Endometrial microvascular endothelial cells (primary cell): ENCODE data around the gene USP12. TPM values are rescaled to one million over a fixed set of nuclear protein-coding genes. Genes with fewer than 3 reads are reported as not detected.

Experiments
- in situ Hi-C: cut with HindIII; loops from 2 replicates; pipeline ENCODE4 v1.10.0; 2017; ENCODE audit warnings: low sequenced_read_pairs, low pct_unique_long_range_greater_than_20kb; ENCODE audit errors: inconsistent ontology term
- total RNA-seq: library from RNA; depleted of rRNA; stranded (reverse); fragments of >200 nt; gene quantifications from one replicate; pipeline ENCODE4 v1.2.3, GENCODE V29; 2015; ENCODE audit errors: inconsistent ontology term

Gene USP12
- total RNA-seq, 1 donor from 2014 or later, result 40.0 TPM

DNA sequence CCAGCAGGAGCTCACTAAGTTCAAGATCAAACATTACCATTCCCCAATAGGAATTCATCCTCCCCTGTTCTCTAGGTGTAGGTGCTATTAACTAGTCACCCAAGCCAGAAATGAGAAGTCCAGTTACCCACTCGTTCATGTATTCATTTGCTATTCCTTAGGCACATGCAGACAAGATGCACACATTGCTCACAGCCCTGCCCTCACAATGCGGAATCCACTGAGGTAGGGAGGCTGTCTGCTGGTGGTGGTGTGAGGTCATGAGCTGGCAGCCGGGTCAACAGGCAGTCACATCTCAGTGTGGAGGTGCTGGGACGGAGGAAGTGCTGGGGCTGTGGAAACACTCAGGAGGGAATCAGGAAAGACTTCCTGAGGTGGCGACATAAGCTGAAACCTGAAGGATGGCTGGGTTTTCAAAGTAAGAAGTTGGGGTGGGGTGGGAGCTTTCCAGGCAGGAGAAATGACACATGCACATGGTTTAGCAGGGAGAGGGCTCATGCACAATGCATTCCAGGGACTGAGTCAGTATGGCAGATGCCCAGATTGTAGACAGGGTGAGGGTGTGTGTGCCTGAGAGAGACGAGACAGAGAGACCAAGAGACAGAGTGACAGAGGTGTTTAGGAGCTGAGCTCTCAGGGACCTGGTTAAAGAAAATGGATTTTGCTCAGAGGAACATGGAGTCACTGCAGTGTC, 117.6 kb downstream of the USP12 start:
- in situ Hi-C loops, result no loop called here

DNA sequence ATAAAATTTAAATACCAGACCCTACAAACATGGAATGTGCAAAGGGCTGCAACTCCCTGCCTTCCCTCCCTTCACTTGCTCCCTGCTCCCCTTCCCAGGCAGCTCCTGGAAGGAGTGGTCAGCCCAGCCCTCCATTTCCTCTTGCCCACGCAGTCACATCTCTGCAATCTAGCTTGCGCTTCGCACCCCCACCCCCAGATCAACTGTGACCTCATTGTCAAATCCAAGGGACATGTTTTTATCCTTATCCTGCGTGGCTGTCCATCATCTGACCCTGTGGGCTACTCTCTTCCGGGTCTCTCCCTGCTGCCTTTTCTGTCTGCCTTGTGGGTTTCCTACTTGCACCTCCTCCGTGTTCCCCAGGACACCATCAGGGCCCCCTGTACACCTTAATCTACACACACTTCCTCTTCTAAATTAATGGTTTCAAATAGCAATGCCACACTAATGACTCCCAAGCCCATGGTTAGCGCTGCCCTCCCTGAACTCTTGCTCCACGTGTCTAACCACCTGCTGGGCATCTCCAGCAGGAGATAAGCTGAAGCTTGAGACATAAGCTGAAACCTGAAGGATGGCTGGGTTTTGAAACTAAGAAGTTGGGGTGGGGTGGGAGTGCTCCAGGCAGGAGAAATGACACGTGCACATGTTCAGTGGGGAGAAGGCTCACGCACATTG, 118.3 kb downstream of the USP12 start:
- in situ Hi-C loops, result no loop called here

DNA sequence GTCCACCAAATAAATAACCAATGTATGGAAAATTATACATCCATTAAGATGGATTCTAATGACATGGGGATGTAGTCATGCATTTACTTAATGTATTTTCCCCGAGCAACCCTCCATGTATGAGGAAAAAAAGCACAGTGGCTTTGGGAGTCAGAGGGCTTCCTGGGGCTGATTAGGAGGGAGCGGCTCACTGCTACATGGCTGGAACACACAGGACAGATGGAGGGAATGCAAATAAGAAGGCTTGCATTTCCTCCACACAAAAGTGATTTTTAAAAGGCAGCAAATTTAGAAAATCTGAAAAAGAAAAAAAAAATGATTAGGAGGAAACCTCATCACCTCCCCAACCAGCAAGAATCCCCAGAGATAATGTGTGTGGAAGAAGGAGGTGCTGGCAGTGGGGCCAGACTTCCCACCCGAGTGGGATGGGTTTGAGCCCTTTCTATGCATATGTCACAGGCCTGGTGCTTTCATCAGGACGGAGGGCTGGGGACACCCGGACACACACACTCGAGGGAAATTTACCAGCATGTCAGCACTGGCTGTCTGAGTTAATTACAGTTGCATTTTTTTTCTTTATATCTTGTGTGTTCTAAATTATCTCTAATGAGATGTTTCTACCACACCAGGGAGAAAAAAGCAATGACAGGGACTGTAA, 118.9 kb downstream of the USP12 start:
- in situ Hi-C loops, result no loop called here

DNA sequence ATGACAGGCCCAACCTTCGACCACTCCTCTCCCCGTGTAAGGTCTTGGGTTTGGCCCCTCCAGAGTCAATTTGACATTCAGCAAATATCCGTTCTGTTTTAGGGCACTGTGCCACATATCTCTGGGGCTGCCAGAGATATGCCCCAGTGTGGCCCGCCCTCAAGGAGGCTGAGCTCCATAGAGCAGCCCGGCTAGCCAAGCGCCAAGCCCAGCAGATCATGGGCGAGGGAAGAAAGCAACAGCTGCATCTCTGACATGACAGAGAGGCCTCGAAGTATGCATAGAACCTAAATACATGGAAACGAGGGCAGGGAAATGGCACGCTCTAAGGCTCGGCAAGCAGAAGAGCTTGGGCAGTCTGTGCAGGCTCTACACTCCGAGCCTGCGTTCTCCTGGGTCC, 124.5 kb downstream of the USP12 start:
- in situ Hi-C loops, result no loop called here

DNA sequence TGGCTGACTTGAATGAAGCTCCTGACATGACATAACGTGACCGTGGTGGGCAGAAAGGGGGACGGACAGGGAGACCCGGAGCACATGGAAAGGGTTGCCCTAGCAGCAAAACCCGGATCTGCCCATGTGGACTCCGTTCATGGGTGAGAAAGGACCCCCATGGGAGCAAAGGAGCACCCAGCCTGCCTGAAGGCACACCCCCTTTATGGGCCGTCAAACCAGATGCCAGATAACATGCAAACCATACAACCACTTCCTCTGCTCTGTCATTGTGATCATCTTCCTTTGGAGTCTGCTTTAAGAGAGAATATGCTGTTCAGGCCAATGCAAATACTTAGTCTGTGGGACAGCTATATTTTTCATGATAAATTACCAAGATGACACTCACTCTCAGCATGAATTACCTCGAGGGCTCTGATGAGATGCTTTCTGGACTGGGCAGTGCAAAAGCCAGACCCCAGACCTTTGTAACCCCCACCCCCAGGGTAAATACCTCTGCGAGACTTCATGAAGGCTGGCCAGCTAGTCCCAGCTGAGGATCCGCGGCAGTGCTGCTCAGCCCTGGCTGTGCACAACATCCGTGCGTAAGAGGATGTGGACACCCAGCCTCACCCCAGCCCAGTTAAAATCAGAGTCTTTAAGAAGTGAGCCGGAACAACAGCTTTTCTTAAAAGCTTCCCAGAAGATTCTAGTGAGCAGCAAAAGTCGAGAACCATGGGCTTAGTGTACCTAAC, 126.6 kb downstream of the USP12 start:
- in situ Hi-C loops, result no loop called here

DNA sequence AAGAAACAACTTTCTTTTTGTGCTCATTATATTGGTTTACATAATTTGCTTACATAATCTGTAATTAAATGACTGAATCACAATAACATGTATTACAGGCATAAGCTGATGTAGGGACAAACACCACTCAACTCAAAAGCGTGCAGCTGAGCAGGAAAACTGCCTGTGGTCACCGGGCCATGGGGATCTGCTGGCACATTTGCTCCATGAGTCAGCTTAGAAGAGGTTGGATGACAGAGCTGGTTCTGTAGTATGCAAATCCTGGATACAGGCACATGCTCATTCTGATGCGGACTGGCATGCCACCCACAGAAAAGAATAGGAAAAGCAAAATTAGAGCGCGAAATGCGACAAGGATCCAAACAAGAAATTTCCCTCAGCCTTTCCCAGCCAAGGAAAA, 128.6 kb downstream of the USP12 start:
- in situ Hi-C loops, result no loop called here

DNA sequence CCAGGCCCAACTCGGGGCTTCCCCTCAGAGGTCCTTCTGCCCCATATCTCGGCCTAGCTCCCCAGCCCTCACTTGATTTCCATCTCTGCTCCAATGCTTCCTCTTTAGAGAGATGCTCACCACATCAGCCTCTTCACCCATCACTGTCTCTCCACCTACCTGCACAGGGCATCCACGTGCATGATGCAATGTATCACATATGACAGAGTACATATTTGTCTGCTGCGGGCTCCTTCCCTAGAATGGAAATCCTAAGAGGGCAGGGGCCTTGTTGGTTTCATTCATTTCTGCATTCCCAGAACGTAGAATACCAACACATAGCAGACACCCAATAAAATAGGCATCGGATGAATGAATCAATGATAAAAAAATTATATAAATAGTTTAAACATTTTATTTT, 130.3 kb downstream of the USP12 start:
- in situ Hi-C loops, result no loop called here

DNA sequence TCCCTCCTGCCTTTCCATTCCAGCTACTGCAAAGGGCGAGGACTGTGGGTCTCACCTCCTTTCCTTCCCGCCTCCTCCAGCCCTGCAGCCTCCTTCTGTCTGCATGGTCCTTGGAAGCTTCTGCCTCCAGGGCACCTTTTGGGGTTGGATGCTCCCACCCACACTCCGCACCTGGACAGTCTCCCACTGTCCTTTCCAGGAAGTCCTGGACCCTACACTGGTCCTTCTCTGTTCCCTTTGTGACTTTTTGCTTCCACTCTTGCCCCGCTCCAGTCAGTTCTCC, 130.8 kb downstream of the USP12 start:
- in situ Hi-C loops, result no loop called here

DNA sequence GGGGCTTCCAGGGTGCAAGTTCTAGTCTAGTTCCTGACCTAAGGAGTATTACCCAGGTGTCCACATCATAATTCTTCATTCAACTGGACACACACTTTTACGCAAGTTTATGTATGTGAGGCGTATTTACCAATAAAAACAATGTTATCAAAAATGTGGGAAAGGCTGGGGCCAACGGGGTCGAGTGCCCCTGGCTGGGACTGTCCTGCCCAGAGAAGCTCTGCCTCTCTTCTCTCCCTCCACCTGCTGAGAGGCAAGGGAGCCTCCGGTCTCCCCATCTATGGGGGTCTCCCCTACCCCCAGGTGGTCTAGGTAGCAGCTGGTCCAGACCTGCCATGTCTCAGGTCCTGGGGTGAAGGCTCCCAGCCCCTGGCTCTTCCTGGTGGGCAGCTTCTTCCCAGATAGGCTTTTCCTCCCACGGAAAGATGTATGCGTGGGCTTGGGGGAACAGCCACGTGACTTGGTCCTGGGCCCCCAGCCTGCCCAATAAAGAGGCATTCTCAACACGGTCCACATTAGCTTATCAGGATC, 132.4 kb downstream of the USP12 start:
- in situ Hi-C loops, result no loop called here

DNA sequence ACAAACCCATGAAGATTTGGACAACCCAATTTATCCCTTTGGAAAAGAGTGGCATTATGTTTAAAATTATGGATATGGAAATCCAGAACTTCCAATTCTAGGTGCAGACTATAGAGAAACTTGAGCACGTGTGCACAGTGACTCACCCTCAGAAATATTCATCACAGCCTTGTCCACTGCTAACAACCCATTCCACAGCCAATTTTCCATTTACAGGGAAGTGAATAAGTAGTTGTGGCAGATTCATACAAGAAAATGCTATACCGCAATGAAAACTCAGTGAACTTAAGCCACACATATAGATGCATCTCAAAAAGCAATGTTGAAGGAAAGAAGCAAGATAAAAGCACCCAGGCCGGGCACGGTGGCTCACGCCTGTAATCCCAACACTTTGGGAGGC, 133.3 kb downstream of the USP12 start:
- in situ Hi-C loops, result no loop called here

DNA sequence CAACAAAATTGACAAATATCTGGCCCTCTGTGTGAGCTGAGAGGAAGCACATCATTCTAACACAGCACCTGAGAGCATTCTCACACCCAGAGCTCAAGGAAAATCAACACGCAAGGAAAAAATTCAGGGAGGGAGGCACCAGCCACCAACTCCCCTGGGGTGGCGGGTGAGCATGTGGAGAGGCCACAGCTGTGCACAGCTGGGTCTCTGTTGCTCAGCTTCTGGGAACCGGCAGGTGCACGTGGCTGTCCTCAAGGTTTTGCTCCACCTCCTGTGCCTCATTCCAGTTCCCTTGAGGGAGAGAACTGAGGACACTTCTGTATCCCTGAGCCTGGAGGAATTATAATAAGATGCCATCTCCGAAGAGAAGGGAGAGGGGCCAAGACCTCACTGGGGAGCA, 134.0 kb downstream of the USP12 start:
- in situ Hi-C loops, result no loop called here

DNA sequence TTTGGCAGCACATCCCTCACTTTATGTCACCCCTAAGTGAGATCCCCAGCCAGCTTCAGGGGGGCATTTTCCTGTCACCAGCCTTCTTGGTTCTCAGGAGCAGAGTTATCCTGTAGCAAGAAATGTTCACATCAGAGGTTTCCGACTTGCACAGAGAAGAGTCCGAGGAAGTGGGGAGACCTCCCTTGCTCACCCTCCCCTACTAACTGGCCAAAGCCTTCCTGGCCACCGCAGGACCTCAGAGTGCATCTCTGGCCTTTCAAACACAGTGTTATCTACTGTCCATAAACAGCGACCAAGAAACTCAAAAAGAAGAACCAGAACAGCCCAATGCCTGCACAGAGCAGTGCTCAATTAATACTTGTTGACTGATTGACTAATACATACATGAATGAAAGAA, 134.4 kb downstream of the USP12 start:
- in situ Hi-C loops, result no loop called here

DNA sequence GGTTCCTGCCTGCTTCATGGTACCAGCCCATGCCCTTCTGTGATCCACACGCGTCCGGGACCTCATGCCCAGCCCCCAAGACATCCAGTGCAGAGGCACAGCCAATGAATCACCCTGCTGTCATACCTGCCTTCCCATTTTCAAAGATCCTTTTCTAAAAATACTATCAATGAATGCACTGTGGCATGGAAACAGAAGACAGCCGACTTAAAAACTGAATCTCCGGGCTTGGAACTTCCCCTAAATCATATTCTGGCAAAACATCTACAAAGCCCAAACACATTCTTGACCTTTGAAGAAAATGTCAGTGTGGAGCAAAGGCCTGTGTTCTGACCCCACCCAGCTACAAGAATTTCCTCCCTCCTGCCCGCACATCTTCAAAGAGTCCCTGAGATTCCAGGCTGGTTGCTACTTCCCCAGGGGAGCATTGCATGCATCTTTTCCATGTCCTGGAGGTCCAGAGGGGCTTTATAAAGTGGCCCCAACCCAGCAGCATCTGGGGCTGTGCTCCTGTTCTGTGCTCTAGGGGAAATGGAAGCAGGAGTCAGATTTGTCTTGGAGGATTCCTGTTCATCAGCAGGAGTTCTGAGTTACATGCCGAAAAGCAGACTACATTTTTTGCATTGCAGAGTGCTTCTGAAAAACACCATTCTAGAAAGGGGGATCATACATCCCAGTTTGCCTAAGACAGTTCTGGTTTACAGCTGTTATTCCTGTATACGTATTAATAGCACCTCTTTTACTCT, 135.2 kb downstream of the USP12 start:
- in situ Hi-C loops, result no loop called here

DNA sequence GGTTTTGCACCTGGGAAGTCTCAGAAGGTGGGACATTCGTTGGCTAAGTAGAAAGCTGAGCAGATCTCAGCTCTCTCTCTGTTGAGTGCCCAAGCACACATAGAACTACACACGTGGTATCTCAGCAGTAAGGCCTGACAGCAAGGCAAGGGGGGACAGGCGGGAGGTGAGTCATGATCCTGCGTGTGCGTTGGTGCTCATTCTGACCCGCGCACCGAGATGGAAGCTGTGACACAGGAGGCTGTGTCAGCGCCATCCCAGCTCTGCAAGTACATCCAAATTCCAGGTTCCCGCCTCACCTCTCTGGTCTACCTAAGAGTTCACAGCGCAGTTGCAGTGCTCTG, 135.7 kb downstream of the USP12 start:
- in situ Hi-C loops, result no loop called here

DNA sequence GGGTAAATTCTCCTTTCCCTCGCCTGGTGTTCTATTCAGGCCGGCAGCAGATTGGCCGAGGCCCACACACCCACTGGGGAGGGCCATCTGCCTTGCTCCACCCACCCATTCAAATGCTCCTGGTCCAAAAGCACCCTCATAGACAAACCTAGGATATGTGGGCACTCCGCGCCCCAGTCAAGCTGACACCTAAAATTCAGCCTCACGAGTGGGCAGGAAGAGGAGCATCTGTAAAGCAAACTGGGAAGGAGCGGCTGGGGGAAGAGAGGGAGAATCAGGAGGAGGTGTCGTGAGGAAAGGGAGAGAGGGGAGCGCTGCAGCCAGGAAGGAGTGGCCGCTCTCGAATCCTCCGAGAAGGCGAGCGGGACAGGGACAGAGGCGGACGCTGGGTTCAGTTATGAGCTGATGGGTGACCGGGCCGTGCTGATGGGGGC, 136.9 kb downstream of the USP12 start:
- in situ Hi-C loops, result no loop called here

DNA sequence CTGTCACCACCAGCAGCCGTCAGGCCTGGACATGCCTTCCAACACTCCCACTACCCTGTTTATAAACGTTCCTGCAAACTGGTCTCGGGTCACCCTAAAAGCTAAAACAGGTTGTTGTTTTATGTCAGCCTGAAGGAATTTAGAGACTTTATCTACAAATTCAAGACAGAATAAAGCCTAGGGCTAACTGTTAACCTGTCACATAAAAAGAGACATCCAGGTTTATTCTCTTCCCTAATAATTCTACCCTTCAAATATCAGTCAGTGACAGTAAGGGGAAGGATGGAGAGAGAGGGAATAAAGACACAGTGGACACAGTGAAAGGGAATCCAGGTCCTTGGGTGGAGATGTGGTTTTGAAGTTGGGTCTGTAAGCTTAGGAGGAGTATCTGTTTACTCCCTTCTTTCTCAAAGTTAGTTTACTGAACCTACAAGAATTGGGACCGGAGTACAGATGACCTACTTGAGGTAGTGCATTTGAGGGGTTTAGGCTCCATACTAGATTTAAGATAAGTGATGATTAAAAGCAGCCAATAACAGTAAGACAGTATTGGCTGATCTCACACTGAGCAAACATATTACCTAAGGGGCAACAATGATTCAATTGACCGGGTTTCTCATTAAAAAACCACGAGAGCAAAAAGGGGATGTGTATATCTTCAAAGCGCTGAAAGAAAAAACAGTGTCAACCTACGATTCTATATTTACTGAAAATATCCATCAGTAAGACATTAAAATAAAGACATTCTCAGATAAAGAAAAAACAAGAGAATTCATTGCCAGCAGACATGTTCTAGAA, 142.7 kb downstream of the USP12 start:
- in situ Hi-C loops, result no loop called here

DNA sequence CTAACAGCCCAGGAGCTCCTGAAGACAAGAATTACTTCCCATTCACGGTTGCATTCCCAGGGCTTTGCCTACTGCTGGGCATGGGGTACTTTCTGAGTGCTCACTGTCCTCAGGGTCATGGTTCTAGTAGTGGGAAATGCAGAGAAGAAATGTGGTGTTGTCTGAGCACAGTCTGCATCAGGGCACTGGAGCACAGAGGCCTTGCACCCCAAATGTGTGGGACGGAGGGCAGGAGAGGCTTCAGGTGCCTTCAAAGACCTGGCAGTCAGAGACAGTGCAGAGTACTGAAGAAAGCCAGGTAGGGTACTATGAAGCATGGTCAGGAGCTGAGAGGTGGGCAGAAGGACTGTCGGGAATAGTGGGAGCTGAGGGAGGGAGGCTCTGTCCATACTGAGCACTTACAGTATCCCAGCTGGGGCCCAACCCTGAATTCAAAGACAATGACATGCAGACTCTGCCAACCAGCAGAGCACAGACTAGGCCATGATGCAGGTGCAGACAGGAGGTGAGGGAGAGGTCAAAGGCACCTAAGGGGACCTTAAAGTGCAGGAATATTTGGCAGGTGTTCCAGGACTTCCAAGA, 144.4 kb downstream of the USP12 start:
- in situ Hi-C loops, result no loop called here

DNA sequence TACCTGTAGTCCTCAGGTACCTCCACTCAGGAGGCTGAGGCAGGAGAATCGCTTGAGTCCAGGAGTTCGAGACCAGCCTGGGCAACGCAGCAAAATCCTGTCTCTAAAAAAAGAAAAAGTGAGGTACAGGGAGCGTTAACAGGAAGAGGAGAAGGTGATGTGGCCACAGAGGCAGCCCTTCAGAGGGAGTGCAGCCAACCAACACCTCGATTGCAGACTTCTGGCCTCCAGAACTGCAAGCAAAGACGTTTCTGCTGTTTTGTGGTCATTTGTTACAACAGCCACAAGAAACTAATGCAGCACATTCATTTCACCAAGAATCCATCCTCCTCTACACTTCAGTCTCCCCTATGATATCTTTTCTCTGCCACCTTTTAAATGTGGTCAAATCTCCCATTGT, 145.2 kb downstream of the USP12 start:
- in situ Hi-C loops, result no loop called here
